H9 (cell line): ENCODE data around the gene PIK3R5. TPM values are rescaled to one million over a fixed set of nuclear protein-coding genes. Genes with fewer than 3 reads are reported as not detected.

ENCODE experiments used
- DNase-seq: peaks from one replicate; pipeline ENCODE4 v3.0.0-alpha.2; 2017
- H2AFZ ChIP-seq: one replicate; pipeline ENCODE4 v1.6.1; 2013; ENCODE audit warnings: mild to moderate bottlenecking, low read length, control low read depth, moderate library complexity
- H2AK5ac ChIP-seq: 2 replicates; pipeline ENCODE4 v1.6.1; 2013; ENCODE audit warnings: low read length, control low read depth, mixed read lengths; ENCODE audit not compliant: insufficient read length
- H2BK120ac ChIP-seq: one replicate; pipeline ENCODE4 v1.6.1; 2013; ENCODE audit warnings: low read depth, mild to moderate bottlenecking, low read length, control low read depth, inconsistent platforms; ENCODE audit not compliant: poor library complexity, severe bottlenecking
- H2BK12ac ChIP-seq: 2 replicates; pipeline ENCODE4 v1.6.1; 2013; ENCODE audit warnings: low read length, control low read depth, mixed read lengths, low read depth; ENCODE audit not compliant: insufficient read length
- H2BK15ac ChIP-seq: 2 replicates; pipeline ENCODE4 v1.6.1; 2013; ENCODE audit warnings: low read depth, low read length, control low read depth
- H2BK20ac ChIP-seq: one replicate; pipeline ENCODE4 v1.6.1; 2013; ENCODE audit warnings: low read depth, mild to moderate bottlenecking, low read length, control low read depth, inconsistent platforms; ENCODE audit not compliant: poor library complexity, severe bottlenecking
- H2BK5ac ChIP-seq: 2 replicates; pipeline ENCODE4 v1.6.1; 2013; ENCODE audit warnings: low read length, control low read depth, mixed read lengths; ENCODE audit not compliant: insufficient read length
- H3K14ac ChIP-seq: 2 replicates; pipeline ENCODE4 v1.6.1; 2013; ENCODE audit warnings: low read length, control low read depth; ENCODE audit not compliant: insufficient read depth
- H3K18ac ChIP-seq: 2 replicates; pipeline ENCODE4 v1.6.1; 2013; ENCODE audit warnings: low read depth, mild to moderate bottlenecking, mixed read lengths, low read length, control low read depth; ENCODE audit not compliant: insufficient read length
- H3K23ac ChIP-seq: 2 replicates; pipeline ENCODE4 v1.6.1; 2013; ENCODE audit warnings: low read length, control low read depth, mixed read lengths, low read depth; ENCODE audit not compliant: insufficient read length
- H3K23me2 ChIP-seq: 2 replicates; pipeline ENCODE4 v1.6.1; 2013; ENCODE audit warnings: low read depth, mild to moderate bottlenecking, mixed read lengths, low read length, control low read depth; ENCODE audit not compliant: insufficient read length, poor library complexity, severe bottlenecking
- H3K27ac ChIP-seq: 2 replicates; pipeline ENCODE4 v1.5.1; 2013; ENCODE audit warnings: low read length, control low read depth, mixed read lengths, low read depth; ENCODE audit not compliant: insufficient read length
- H3K27me3 ChIP-seq: 2 replicates; pipeline ENCODE4 v1.6.1; 2013; ENCODE audit warnings: low read length, control low read depth, inconsistent platforms; ENCODE audit not compliant: insufficient read depth
- H3K4ac ChIP-seq: 2 replicates; pipeline ENCODE4 v1.6.1; 2013; ENCODE audit warnings: low read depth, mild to moderate bottlenecking, control low read depth, inconsistent platforms, low read length, moderate library complexity
- H3K4me1 ChIP-seq: 2 replicates; pipeline ENCODE4 v1.6.1; 2013; ENCODE audit warnings: low read length, control low read depth, inconsistent platforms; ENCODE audit not compliant: insufficient read depth
- H3K4me2 ChIP-seq: 2 replicates; pipeline ENCODE4 v1.6.1; 2013; ENCODE audit warnings: low read length, control low read depth, mixed read lengths; ENCODE audit not compliant: insufficient read length, insufficient read depth
- H3K56ac ChIP-seq: 2 replicates; pipeline ENCODE4 v1.6.1; 2013; ENCODE audit warnings: low read depth, mild to moderate bottlenecking, mixed read lengths, low read length, control low read depth; ENCODE audit not compliant: insufficient read length
- H3K79me1 ChIP-seq: 2 replicates; pipeline ENCODE4 v1.6.1; 2013; ENCODE audit warnings: low read depth, mild to moderate bottlenecking, moderate library complexity, low read length, control low read depth, inconsistent platforms; ENCODE audit not compliant: insufficient read depth, poor library complexity, severe bottlenecking
- H3K79me2 ChIP-seq: 2 replicates; pipeline ENCODE4 v1.6.1; 2013; ENCODE audit warnings: low read length, control low read depth, inconsistent platforms; ENCODE audit not compliant: insufficient read depth
- H3K9ac ChIP-seq: 2 replicates; pipeline ENCODE4 v1.6.1; 2013; ENCODE audit warnings: low read length, control low read depth, mixed read lengths; ENCODE audit not compliant: insufficient read length; ENCODE audit errors: extremely low read depth
- H3K9me3 ChIP-seq: one replicate; pipeline ENCODE4 v1.6.1; 2013; ENCODE audit warnings: low read depth, low read length, inconsistent platforms; ENCODE audit not compliant: control insufficient read depth
- H3T11ph ChIP-seq: one replicate; pipeline ENCODE4 v1.6.1; 2013; ENCODE audit warnings: mild to moderate bottlenecking, low read length, control low read depth, inconsistent platforms
- H4K20me1 ChIP-seq: one replicate; pipeline ENCODE4 v1.6.1; 2013; ENCODE audit not compliant: control insufficient read depth, insufficient read length, insufficient read depth
- H4K5ac ChIP-seq: 2 replicates; pipeline ENCODE4 v1.6.1; 2013; ENCODE audit warnings: low read depth, mild to moderate bottlenecking, mixed read lengths, low read length, control low read depth; ENCODE audit not compliant: insufficient read length
- H4K8ac ChIP-seq: replicated peaks from 2 replicates; pipeline ENCODE4 v1.6.1; 2013; ENCODE audit warnings: low read length, control low read depth, mixed read lengths, low read depth; ENCODE audit not compliant: insufficient read length
- H4K91ac ChIP-seq: 2 replicates; pipeline ENCODE4 v1.6.1; 2013; ENCODE audit warnings: low read depth, mild to moderate bottlenecking, moderate library complexity, mixed read lengths, low read length, control low read depth; ENCODE audit not compliant: insufficient read length
- H3K27ac Mint-ChIP-seq, 3 experiments: 2 replicates in 2 of 3; 3 replicates in 1 of 3; pipeline ENCODE4 v1.8.0; 2020 to 2021; ENCODE audit warnings: mixed read lengths in 3 of 3, mild to moderate bottlenecking in 1 of 3, moderate library complexity in 1 of 3
- H3K27me3 Mint-ChIP-seq: 2 replicates; pipeline ENCODE4 v1.8.0; 2021; ENCODE audit warnings: low read depth, mild to moderate bottlenecking, moderate library complexity, mixed read lengths
- H3K36me3 Mint-ChIP-seq, 3 experiments: 2 replicates in 2 of 3; 3 replicates in 1 of 3; pipeline ENCODE4 v1.8.0; 2020 to 2021; ENCODE audit warnings: low read depth in 3 of 3, mixed read lengths in 3 of 3; ENCODE audit not compliant: insufficient read depth in 1 of 3
- H3K4me1 Mint-ChIP-seq, 2 experiments: 2 replicates each; pipeline ENCODE4 v1.8.0; 2020; ENCODE audit warnings: mixed read lengths in 2 of 2
- H3K4me3 Mint-ChIP-seq, 2 experiments: 2 replicates in 1 of 2; 3 replicates in 1 of 2; pipeline ENCODE4 v1.8.0; 2020 to 2021; ENCODE audit warnings: mild to moderate bottlenecking in 2 of 2, mixed read lengths in 2 of 2, moderate library complexity in 1 of 2
- H3K9me3 Mint-ChIP-seq, 2 experiments: 2 replicates in 1 of 2; 3 replicates in 1 of 2; pipeline ENCODE4 v1.8.0; 2020; ENCODE audit warnings: mild to moderate bottlenecking in 2 of 2, mixed read lengths in 2 of 2, moderate library complexity in 1 of 2
- CTCF ChIP-seq: fragments of 200-600 bp; sonication (generic); conservative IDR thresholded peaks from 3 replicates; pipeline ENCODE4 v1.8.0; 2021; ENCODE audit warnings: antibody characterized with exemption, mild to moderate bottlenecking
- WGBS: extraction: QIAGEN DNeasy Blood & Tissue Kit; methylation state at CpG from one replicate; pipeline ENCODE4 v1.1.7; 2013; ENCODE audit warnings: missing lambda C conversion rate, low lambda C conversion rate, mixed read lengths; ENCODE audit not compliant: insufficient read length; ENCODE audit errors: extremely low coverage; 5-methylcytosine and 5-hydroxymethylcytosine counted together
- total RNA-seq: library from RNA; stranded (reverse); gene quantifications from 2 replicates; pipeline ENCODE4 v1.2.1, GENCODE V29; 2021

The PIK3R5 gene
- total RNA-seq, 1 experiment from 2014 or later: 1.4 TPM

GRCh38 chr17:8841844-8842243, 123.7 kb downstream of the PIK3R5 start:
- TF ChIP-seq CTCF: no peak
- Histone ChIP-seq H2BK20ac (no peak overlapping the region), H4K91ac (no peak overlapping the region), H3T11ph (no peak overlapping the region), H2BK120ac (no peak overlapping the region), H3K4ac (no peak overlapping the region), H4K8ac (no peak overlapping the region), H3K9me3 (no peaks in the 10 kb centered on the region), H3K18ac (no peak overlapping the region), H3K23me2 (peaks cover 2% of the 10 kb centered on the region), H3K23ac (no peak overlapping the region), H2AK5ac (no peak overlapping the region), H2BK12ac (no peak overlapping the region), H4K5ac (no peak overlapping the region), H3K27me3 (no peaks in the 10 kb centered on the region), H3K14ac (no peak overlapping the region), H2AFZ (no peak overlapping the region), H3K79me1 (no peaks in the 10 kb centered on the region), H3K9ac (no peak overlapping the region), H3K4me1 (no peaks in the 10 kb centered on the region), H3K4me2 (no peak overlapping the region), H2BK5ac (no peak overlapping the region), H3K79me2 (no peaks in the 10 kb centered on the region), H3K27ac (no peak overlapping the region), H3K56ac (no peak overlapping the region), H4K20me1 (no peaks in the 10 kb centered on the region), H2BK15ac (no peak overlapping the region)
- H3K9me3 Mint-ChIP-seq: peaks cover 0 to 1% of the 10 kb centered on the region in 2 experiments; a peak in 2 of 5 replicates
- no peak overlapping the region for H3K27ac Mint-ChIP-seq
- DNase-seq: no peak
- peaks cover 11 to 23% of the 10 kb centered on the region in 2 experiments for H3K4me1 Mint-ChIP-seq
- no CpG with 5 or more reads among the region's 4 CpGs for WGBS
- peaks cover 7% of the 10 kb centered on the region for H3K27me3 Mint-ChIP-seq
- H3K4me3 Mint-ChIP-seq: no peak overlapping the region
- H3K36me3 Mint-ChIP-seq: no peaks in the 10 kb centered on the region
